B cell (primary cell): ENCODE measurements around the gene TXNDC17.

Source experiments
- EZH2 ChIP-seq: IDR thresholded peaks from 2 replicates; pipeline ENCODE4 v1.6.1; 2012; ENCODE audit warnings: borderline replicate concordance, low read depth, mild to moderate bottlenecking, moderate library complexity, low read length; ENCODE audit not compliant: insufficient read depth, poor library complexity, severe bottlenecking
- TF ChIP-seq, protein P1 (sequence below): fragments of 200-600 bp; IDR thresholded peaks from one replicate; pipeline ENCODE4 v1.8.0; 2022; ENCODE audit warnings: antibody characterized with exemption, mild to moderate bottlenecking

DNA sequence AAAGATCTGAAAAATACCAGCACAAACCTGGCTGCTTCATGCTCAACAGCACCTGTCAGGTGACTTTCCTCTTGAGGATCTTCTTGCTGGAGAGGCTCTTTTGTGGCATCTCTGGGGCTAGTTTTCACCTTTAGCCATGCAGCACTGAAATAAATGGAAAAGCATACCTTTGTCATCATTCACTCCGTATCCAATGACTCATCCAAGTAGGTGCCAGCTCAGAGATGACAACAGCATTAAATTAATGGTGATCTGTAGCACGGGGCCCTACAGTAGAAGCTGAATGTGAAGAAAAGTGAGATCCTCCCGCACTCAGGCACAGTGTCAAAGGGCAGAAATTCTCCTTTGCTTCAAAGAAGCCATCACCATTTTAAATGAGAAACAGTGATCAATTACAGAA, 32.5 kb upstream of the TXNDC17 start:
- TF ChIP-seq, protein P1, sequence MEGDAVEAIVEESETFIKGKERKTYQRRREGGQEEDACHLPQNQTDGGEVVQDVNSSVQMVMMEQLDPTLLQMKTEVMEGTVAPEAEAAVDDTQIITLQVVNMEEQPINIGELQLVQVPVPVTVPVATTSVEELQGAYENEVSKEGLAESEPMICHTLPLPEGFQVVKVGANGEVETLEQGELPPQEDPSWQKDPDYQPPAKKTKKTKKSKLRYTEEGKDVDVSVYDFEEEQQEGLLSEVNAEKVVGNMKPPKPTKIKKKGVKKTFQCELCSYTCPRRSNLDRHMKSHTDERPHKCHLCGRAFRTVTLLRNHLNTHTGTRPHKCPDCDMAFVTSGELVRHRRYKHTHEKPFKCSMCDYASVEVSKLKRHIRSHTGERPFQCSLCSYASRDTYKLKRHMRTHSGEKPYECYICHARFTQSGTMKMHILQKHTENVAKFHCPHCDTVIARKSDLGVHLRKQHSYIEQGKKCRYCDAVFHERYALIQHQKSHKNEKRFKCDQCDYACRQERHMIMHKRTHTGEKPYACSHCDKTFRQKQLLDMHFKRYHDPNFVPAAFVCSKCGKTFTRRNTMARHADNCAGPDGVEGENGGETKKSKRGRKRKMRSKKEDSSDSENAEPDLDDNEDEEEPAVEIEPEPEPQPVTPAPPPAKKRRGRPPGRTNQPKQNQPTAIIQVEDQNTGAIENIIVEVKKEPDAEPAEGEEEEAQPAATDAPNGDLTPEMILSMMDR: no peak
- TF ChIP-seq EZH2: no peak
